COLO668 (cell line): ENCODE measurements around the gene ZBTB24.

Experiments used
- DNase-seq: peaks from one replicate; lab custom pipeline; 2025; ENCODE audit not compliant: unreplicated experiment; lab: John Stamatoyannopoulos, UW

Gene ZBTB24

DNA sequence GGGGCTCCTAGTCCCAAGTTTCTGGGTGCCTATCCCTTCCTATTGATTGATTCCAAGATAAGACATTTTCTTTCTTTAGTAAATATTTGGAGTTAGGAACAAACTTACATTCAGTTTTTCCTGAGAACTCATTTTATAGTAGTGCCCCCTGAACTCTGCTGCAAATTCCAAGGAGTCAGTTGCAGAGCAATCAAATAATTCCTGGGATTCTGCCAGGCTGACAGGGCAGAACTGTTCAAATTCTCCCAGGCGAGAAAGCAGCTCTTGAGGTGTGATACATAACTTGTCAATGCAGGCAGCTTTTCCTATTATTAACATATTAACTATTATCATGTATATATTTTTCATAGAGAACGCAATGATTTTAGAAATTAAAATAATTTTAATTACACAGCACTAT is 15.9 kb upstream of the ZBTB24 start:
- DNase-seq, result no peak

GRCh38 chr6:109498052-109498451 is 15.0 kb upstream of the ZBTB24 start:
- DNase-seq, result no peak

DNA sequence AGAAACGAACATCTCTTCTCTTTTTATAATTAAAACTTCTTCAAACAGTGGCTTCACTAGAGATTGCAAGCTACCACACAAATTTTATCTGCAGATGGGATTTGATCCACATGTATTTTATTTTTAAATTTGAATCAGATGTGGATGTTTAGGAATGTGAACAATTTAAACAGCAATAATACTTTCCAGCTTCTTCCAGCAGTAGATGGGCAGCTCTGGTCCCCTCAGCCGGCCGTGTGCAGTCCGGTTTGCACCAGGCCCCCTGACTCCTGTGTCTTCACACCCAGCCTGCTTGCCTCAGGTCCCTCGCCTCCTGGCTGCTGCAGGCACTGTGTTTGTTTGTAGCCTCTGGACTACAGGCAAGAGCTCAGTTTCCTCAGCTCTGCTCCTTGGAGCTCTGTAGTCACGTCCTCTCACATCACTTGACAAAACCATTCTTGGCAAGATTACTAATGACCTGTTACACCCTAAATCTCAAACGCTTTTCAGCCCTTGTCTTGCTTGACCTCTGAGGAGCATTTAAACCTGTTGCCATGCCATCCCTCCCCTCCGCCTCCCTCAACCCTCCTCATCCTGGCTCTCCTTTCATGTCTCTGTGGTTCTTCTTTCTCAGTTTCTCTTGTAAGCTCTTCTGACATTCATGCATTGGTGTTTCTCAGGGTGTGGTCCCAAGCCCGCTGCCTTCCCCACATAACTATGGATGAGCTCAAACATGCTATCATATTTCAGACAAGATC is 13.2 kb upstream of the ZBTB24 start:
- no peak for DNase-seq

- DNase-seq, result no peak
These were observed 10.8 kb upstream of the ZBTB24 start for GRCh38 chr6:109493865-109494264.

- DNase-seq, result no peak
These were observed 8.4 kb upstream of the ZBTB24 start for GRCh38 chr6:109491207-109491938.

GRCh38 chr6:109490713-109491112 is 7.7 kb upstream of the ZBTB24 start:
- no peak for DNase-seq

- no peak for DNase-seq
These were observed 5.0 kb upstream of the ZBTB24 start for GRCh38 chr6:109488001-109488400.

DNA sequence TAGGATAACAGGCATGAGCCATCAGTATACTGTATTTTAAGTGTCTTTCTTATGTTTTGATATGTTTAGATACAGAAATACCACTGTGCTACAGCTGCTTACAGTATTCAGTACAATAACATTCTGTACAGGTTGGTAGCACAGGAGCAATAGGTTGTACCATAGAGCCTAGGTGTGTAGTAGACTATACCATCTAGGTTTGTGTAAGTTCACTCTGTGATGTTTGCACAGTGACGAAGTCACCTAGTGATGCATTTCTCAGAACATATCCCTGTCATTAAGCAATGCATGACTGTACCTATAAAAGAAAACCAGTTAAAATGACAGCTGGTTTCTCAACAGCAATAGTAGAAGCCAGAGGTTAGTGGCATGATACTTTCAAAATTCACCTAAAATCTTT is 3.0 kb upstream of the ZBTB24 start:
- no peak for DNase-seq

GRCh38 chr6:109485266-109485935 is 2.4 kb upstream of the ZBTB24 start:
- no peak for DNase-seq

DNA sequence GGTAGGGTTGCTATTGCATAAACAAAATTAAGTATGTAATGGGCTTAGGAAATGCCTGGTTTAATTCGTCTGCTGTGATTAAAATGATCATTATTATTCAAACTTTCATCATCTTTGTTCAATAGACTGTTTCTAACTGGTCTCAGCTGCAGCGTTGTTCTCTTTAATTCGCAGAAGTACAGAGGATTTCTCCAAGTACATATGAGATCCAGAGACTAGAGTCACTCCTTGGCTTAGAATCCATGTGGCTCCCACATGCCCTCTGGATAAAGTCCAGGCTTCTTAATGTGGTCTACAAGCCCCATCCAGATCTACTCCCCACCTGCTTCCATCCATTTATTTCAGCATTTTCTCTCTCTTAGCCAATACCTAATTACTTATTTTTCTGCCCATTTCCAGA is 1.1 kb upstream of the ZBTB24 start:
- DNase-seq, result no peak

DNA sequence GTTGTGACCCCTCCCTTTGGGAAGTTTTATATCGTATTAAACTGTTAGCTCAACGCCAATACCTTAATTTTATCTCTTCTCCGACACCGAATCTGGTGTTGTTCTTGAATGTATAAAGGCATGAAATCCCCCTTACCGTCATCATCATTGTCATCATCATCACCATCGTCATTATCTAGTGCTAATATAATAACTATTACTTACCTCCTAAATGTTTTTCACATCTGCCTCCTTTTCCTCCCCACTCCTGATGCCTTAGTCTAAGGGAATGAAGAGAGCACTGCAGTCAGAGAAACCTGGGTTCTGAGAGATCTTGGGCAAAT is 677 bp upstream of the ZBTB24 start:
- no peak for DNase-seq

- DNase-seq, result no peak
These were observed 2.0 kb downstream of the ZBTB24 start for GRCh38 chr6:109480993-109481480.

- no peak for DNase-seq
These were observed 4.0 kb downstream of the ZBTB24 start for GRCh38 chr6:109478841-109479624.

- DNase-seq, result no peak
These were observed 4.7 kb downstream of the ZBTB24 start for GRCh38 chr6:109478222-109478805.

DNA sequence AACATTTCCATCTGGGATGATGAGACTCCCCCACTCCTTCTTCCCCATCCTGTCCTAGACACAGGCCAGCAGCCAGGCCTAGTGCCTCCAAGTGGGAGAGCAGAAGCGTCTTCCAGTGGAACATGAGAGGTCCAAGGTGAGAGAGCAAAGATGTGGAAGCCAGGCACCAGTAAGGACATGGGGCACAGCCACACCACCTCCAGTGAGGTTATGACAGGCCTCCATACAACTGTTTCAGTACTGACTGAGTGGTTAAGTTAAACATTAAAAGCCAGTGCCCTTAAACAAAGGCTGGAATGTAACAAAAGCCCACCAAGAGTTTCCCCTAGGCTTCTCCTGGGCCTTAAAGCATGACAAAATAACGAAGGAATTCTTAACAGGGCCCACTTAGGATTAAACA is 5.3 kb downstream of the ZBTB24 start:
- no peak for DNase-seq

GRCh38 chr6:109477184-109477583 is 5.8 kb downstream of the ZBTB24 start:
- DNase-seq, result no peak

- DNase-seq, result no peak
These were observed 7.4 kb downstream of the ZBTB24 start for GRCh38 chr6:109475625-109476024.

GRCh38 chr6:109474995-109475394 is 8.0 kb downstream of the ZBTB24 start:
- DNase-seq, result no peak

- DNase-seq, result no peak
These were observed 9.9 kb downstream of the ZBTB24 start for GRCh38 chr6:109473120-109473519.

DNA sequence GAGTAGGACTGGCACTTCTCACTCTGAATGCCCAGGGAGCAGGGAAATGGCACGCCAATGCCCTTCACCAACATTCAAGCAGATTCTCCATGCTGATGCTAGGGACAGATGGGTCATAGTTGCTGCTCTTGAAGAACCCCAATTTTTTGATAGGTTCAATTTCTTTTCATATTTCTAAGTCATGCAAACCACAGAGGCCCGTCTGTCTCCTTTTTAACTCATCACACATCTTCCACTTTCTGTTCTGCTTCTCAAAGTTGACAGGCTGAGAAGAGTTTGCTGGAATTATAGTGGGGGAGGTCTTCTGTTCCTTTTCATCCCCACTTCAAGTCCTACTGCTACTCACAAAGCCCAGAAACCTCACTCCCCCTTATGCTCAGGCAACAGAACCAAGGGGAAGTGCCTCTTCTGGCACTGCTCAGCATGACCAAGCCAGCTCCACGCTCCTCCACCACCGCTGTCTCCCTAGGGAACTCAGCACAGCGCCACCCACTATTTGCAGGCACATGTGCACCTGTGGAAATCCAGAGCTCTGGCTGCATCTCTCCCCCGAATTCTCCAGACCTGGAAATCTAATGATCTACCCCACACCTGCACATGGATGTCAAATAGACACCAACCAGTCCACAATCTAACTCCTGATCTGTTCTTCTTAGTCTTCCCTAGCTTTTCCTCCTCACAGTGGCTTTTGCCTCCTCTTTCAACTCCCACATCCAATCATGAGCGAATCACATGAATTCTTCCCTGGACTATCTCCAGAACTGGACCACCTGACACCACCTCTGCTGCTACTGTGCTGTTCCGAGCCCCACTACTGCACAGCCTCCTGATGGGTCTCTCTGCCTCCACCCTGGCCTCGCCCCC is 10.7 kb downstream of the ZBTB24 start:
- no peak for DNase-seq
